HCT116 (cell line): ENCODE results near the gene MAPKAPK3. TPM values are rescaled to one million over a fixed set of nuclear protein-coding genes. Genes with fewer than 3 reads are reported as not detected.
A peak's percentile ranks its signal among the peaks of the same experiment; 100 is the strongest.

ENCODE experiments used
- ATAC-seq: fragments of 200-7000 bp; cut with Tn5 transposase; 2 replicates; pipeline ENCODE4 v1.9.1; 2020; ENCODE audit warnings: mild to moderate bottlenecking, moderate library complexity
- BruUV-seq: library from RNA; stranded (reverse); fragments of 400-500 nt; replicated peaks from 2 replicates; lab custom pipeline; 2021; lab: Mats Ljungman, UMichigan
- CTCF ChIA-PET: fragments of 300-600 bp; sonication (Branson Sonifier 250); formaldehyde crosslinking; loops from one replicate; lab custom pipeline; 2021; ENCODE audit warnings: antibody characterized with exemption; lab: Charles Lee
- POLR2A ChIA-PET: fragments of 300-600, 350-600 bp; sonication (Branson Sonifier 250); formaldehyde crosslinking; loops from one replicate; lab custom pipeline; 2021; ENCODE audit warnings: antibody characterized with exemption; lab: Charles Lee
- RAD21 ChIA-PET, 2 experiments: fragments of 300-600 bp; sonication (Branson Sonifier 250); formaldehyde crosslinking; loops; one replicate each; lab custom pipeline; 2023; ENCODE audit warnings: low total read pairs in 2 of 2; ENCODE audit not compliant: uncharacterized antibody in 2 of 2, unreplicated experiment in 2 of 2, low non-redundant PET in 1 of 2; lab: Charles Lee
- DNase-seq: peaks from one replicate; pipeline ENCODE4 v3.0.0-alpha.2; 2010; ENCODE audit warnings: low read depth, low spot score
- H2AFZ ChIP-seq: fragments of 200-600 bp; shearing (Covaris generic), sonication (generic); 2 replicates; pipeline ENCODE4 v1.6.1; 2017; ENCODE audit warnings: low read depth, mixed run types, mixed read lengths, antibody characterized with exemption, low read length; ENCODE audit not compliant: poor library complexity, severe bottlenecking
- H3K27ac ChIP-seq: 2 replicates; pipeline ENCODE4 v1.5.1; 2012; ENCODE audit warnings: low read depth, low read length
- H3K27me3 ChIP-seq: fragments of 200-600 bp; sonication (generic); 2 replicates; pipeline ENCODE4 v1.6.1; 2016; ENCODE audit warnings: mixed run types, low read length, mixed read lengths; ENCODE audit not compliant: insufficient read depth
- H3K36me3 ChIP-seq, 2 experiments: fragments of 200-500 bp in 1 of 2; fragments of 200-600 bp in 1 of 2; sonication (Bioruptor generic) in 1 of 2; sonication (generic) in 1 of 2; 2 replicates each; pipeline versions ENCODE4 v1.5.1 to v1.6.1; 2014 to 2016; ENCODE audit warnings: low read length in 2 of 2, inconsistent platforms in 1 of 2, mixed read lengths in 1 of 2, mixed run types in 1 of 2; ENCODE audit not compliant: insufficient read depth in 2 of 2, control insufficient read depth in 1 of 2
- H3K4me1 ChIP-seq, 2 experiments: fragments of 200-600 bp in 1 of 2; sonication (generic) in 1 of 2; 2 replicates each; pipeline versions ENCODE4 v1.5.1 to v1.6.1; 2012 to 2017; ENCODE audit warnings: low read length in 2 of 2, inconsistent platforms in 1 of 2, mild to moderate bottlenecking in 1 of 2, mixed read lengths in 1 of 2, mixed run types in 1 of 2, moderate library complexity in 1 of 2; ENCODE audit not compliant: insufficient read depth in 2 of 2, control insufficient read depth in 1 of 2
- H3K4me2 ChIP-seq: fragments of 200-600 bp; sonication (generic); 2 replicates; pipeline ENCODE4 v1.6.1; 2017; ENCODE audit warnings: mixed run types, low read length, mixed read lengths
- H3K4me3 ChIP-seq, 2 experiments: fragments of 200-600 bp in 1 of 2; sonication (generic) in 1 of 2; replicated peaks in 1 of 2; 2 replicates each; pipeline ENCODE4 v1.5.1; 2011 to 2016; ENCODE audit warnings: low read length in 2 of 2, control low read depth in 1 of 2, low read depth in 1 of 2, mild to moderate bottlenecking in 1 of 2, mixed read lengths in 1 of 2, mixed run types in 1 of 2
- H3K79me2 ChIP-seq: fragments of 200-600 bp; sonication (generic); 2 replicates; pipeline ENCODE4 v1.6.1; 2017; ENCODE audit warnings: mild to moderate bottlenecking, mixed run types, low read length, moderate library complexity, mixed read lengths; ENCODE audit not compliant: insufficient read depth
- H3K9ac ChIP-seq: fragments of 200-600 bp; sonication (generic); 2 replicates; pipeline ENCODE4 v1.6.1; 2016; ENCODE audit warnings: low read length, mixed read lengths
- H3K9me2 ChIP-seq: fragments of 200-600 bp; sonication (generic), shearing (Covaris generic); 2 replicates; pipeline ENCODE4 v1.6.1; 2017; ENCODE audit warnings: mixed run types, mild to moderate bottlenecking, moderate library complexity; ENCODE audit not compliant: insufficient read depth
- H3K9me3 ChIP-seq, 2 experiments: fragments of 200-500 bp in 1 of 2; fragments of 200-600 bp in 1 of 2; sonication (Bioruptor generic) in 1 of 2; sonication (generic) in 1 of 2; 2 replicates each; pipeline ENCODE4 v1.6.1; 2014 to 2017; ENCODE audit warnings: low read length in 2 of 2, mixed read lengths in 2 of 2, inconsistent platforms in 1 of 2, low read depth in 1 of 2, mild to moderate bottlenecking in 1 of 2, mixed run types in 1 of 2, moderate library complexity in 1 of 2; ENCODE audit not compliant: control insufficient read depth in 1 of 2, insufficient read depth in 1 of 2
- H4K20me1 ChIP-seq: fragments of 200-600 bp; sonication (generic), shearing (Covaris generic); 2 replicates; pipeline ENCODE4 v1.6.1; 2017; ENCODE audit warnings: mixed run types, mild to moderate bottlenecking, moderate library complexity; ENCODE audit not compliant: insufficient read depth
- CEBPB ChIP-seq: IDR thresholded peaks from 2 replicates; pipeline ENCODE4 v1.6.1; 2012; ENCODE audit warnings: low read depth
- CTCF ChIP-seq, 3 experiments: fragments of 200-600 bp in 1 of 3; sonication (generic) in 1 of 3; IDR thresholded peaks in 2 of 3; conservative IDR thresholded peaks in 1 of 3; 2 replicates each; pipeline ENCODE4 v1.5.1; 2012 to 2017; ENCODE audit warnings: low read depth in 2 of 3, low read length in 2 of 3, antibody characterized with exemption in 1 of 3, borderline replicate concordance in 1 of 3, control low read depth in 1 of 3, mild to moderate bottlenecking in 1 of 3, mixed read lengths in 1 of 3, mixed run types in 1 of 3, moderate library complexity in 1 of 3; ENCODE audit not compliant: insufficient read depth in 1 of 3
- EGR1 ChIP-seq: IDR thresholded peaks from 2 replicates; pipeline ENCODE4 v1.6.1; 2012; ENCODE audit warnings: low read depth
- EZH2 ChIP-seq: fragments of 200-600 bp; sonication (generic); IDR thresholded peaks from 2 replicates; pipeline ENCODE4 v1.6.1; 2017; ENCODE audit warnings: antibody characterized with exemption, mixed run types
- JUND ChIP-seq: IDR thresholded peaks from 2 replicates; pipeline ENCODE4 v1.6.1; 2012
- POLR2A ChIP-seq: IDR thresholded peaks from 2 replicates; pipeline ENCODE4 v1.7.0; 2011; ENCODE audit warnings: borderline replicate concordance; ENCODE audit not compliant: insufficient read depth, insufficient read length; ENCODE audit errors: extremely low read depth
- POLR2AphosphoS5 ChIP-seq: IDR thresholded peaks from 2 replicates; pipeline ENCODE4 v1.6.1; 2011; ENCODE audit warnings: mild to moderate bottlenecking, low read depth, low read length, moderate library complexity
- RAD21 ChIP-seq: IDR thresholded peaks from 2 replicates; pipeline ENCODE4 v1.6.1; 2012; ENCODE audit warnings: low read depth, mild to moderate bottlenecking
- SIN3A ChIP-seq: IDR thresholded peaks from 2 replicates; pipeline ENCODE4 v1.6.1; 2012; ENCODE audit warnings: low read depth
- SP1 ChIP-seq: IDR thresholded peaks from 2 replicates; pipeline ENCODE4 v1.6.1; 2012; ENCODE audit warnings: low read depth
- SRF ChIP-seq: IDR thresholded peaks from 2 replicates; pipeline ENCODE4 v1.6.1; 2012; ENCODE audit warnings: low read depth
- TCF7L2 ChIP-seq: IDR thresholded peaks from 2 replicates; pipeline ENCODE4 v1.7.0; 2011; ENCODE audit warnings: borderline replicate concordance, inconsistent platforms; ENCODE audit not compliant: insufficient read depth, insufficient read length; ENCODE audit errors: extremely low read depth
- YY1 ChIP-seq: IDR thresholded peaks from 2 replicates; pipeline ENCODE4 v1.6.1; 2011; ENCODE audit warnings: low read length, low read depth, moderate library complexity, mild to moderate bottlenecking; ENCODE audit not compliant: insufficient replicate concordance; ENCODE audit errors: extremely low read depth
- ZBTB33 ChIP-seq: IDR thresholded peaks from 2 replicates; pipeline ENCODE4 v1.6.1; 2011; ENCODE audit warnings: mild to moderate bottlenecking, low read length, moderate library complexity; ENCODE audit not compliant: insufficient replicate concordance; ENCODE audit errors: extremely low read depth
- ZNF274 ChIP-seq: fragments of 200-500 bp; sonication (Bioruptor generic); IDR thresholded peaks from 2 replicates; pipeline ENCODE4 v1.6.1; 2014; ENCODE audit warnings: mild to moderate bottlenecking, low read depth, low read length, inconsistent platforms
- intact Hi-C: fragments of 100-400 bp; cut with micrococcal nuclease; formaldehyde crosslinking; loops from 2 replicates; pipeline ENCODE4 v1.10.0; 2022
- total RNA-seq: library from RNA; stranded (reverse); gene quantifications from one replicate; pipeline ENCODE4 v1.2.1, GENCODE V29; 2021; ENCODE audit not compliant: unreplicated experiment
- TF ChIP-seq, protein P1 (sequence below): IDR thresholded peaks from 2 replicates; pipeline ENCODE4 v1.6.1; 2012; ENCODE audit warnings: low read depth
- TF ChIP-seq, protein P2 (sequence below): IDR thresholded peaks from 2 replicates; pipeline ENCODE4 v1.6.1; 2012

MAPKAPK3 gene
- total RNA-seq, 1 experiment from 2014 or later, result 87.3 TPM

GRCh38 chr3:50661321-50661837, 44.4 kb downstream of the MAPKAPK3 start (continued):
- TF ChIP-seq, protein P1, sequence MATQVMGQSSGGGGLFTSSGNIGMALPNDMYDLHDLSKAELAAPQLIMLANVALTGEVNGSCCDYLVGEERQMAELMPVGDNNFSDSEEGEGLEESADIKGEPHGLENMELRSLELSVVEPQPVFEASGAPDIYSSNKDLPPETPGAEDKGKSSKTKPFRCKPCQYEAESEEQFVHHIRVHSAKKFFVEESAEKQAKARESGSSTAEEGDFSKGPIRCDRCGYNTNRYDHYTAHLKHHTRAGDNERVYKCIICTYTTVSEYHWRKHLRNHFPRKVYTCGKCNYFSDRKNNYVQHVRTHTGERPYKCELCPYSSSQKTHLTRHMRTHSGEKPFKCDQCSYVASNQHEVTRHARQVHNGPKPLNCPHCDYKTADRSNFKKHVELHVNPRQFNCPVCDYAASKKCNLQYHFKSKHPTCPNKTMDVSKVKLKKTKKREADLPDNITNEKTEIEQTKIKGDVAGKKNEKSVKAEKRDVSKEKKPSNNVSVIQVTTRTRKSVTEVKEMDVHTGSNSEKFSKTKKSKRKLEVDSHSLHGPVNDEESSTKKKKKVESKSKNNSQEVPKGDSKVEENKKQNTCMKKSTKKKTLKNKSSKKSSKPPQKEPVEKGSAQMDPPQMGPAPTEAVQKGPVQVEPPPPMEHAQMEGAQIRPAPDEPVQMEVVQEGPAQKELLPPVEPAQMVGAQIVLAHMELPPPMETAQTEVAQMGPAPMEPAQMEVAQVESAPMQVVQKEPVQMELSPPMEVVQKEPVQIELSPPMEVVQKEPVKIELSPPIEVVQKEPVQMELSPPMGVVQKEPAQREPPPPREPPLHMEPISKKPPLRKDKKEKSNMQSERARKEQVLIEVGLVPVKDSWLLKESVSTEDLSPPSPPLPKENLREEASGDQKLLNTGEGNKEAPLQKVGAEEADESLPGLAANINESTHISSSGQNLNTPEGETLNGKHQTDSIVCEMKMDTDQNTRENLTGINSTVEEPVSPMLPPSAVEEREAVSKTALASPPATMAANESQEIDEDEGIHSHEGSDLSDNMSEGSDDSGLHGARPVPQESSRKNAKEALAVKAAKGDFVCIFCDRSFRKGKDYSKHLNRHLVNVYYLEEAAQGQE, result no peak
- TF ChIP-seq EGR1 (no peak), SIN3A (no peak)
- TF ChIP-seq, all 23 proteins: peak for 0

DNA sequence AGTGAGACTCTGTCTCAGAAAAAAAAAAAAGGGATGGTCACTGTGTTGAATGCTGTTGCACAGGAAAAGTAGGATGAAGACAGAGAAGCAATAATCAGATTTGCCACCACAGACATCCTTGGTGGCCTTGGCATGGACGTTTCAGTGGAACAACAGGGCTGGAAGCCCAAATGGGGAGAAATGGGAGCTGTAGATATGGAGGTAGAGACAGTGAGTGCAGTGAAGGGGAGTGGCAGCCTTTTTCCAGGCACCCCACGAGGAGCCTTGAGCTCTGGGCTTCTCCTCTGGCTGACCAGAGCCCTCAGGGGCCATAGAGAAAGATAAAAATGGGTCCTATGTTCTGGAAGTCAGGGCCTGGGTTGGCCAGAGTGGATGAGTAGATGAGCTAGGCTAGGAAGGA, 45.5 kb downstream of the MAPKAPK3 start:
- ChIA-PET POLR2A (no interaction called here), CTCF (interaction anchor here (0.5 to 1.5 kb wide), 3 partner anchors 9 to 837 kb away, joined by 3 to 4 read pairs (median 3); no protein-coding TSS in a partner anchor), RAD21 (interaction anchor here in 1 of 2 experiments (1.4 kb wide), 1 partner anchor 9 kb away, joined by 3 read pairs; no protein-coding TSS in a partner anchor)
- no peak for DNase-seq
- H2AFZ ChIP-seq, result no peak overlapping the region
- H3K27ac ChIP-seq, result 0 out of 2 replicates have a peak overlapping the region, but pooled peaks have one; percentile 15
- H4K20me1 ChIP-seq, result no peaks in the 10 kb centered on the region
- H3K9me2 ChIP-seq, result no peaks in the 10 kb centered on the region
- no TSS peak for BruUV-seq
- no peak overlapping the region for H3K9ac ChIP-seq
- H3K4me1 ChIP-seq, result peaks cover 14 to 31% of the 10 kb centered on the region in 2 experiments
- no peak for ATAC-seq
- H3K4me3 ChIP-seq, result no peak overlapping the region
- H3K79me2 ChIP-seq, result no peaks in the 10 kb centered on the region
- no peaks in the 10 kb centered on the region for H3K36me3 ChIP-seq
- H3K27me3 ChIP-seq, result no peaks in the 10 kb centered on the region; the same call in 1 of the 2 replicates
- intact Hi-C loops, result no loop called here
- no peak overlapping the region for H3K4me2 ChIP-seq
- no peaks in the 10 kb centered on the region for H3K9me3 ChIP-seq
- TF ChIP-seq, protein P2, sequence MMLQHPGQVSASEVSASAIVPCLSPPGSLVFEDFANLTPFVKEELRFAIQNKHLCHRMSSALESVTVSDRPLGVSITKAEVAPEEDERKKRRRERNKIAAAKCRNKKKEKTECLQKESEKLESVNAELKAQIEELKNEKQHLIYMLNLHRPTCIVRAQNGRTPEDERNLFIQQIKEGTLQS, result no peak
- TF ChIP-seq POLR2AphosphoS5 (no peak), POLR2A (no peak), ZBTB33 (no peak), SRF (no peak), CEBPB (no peak), EGR1 (no peak), SIN3A (no peak), SP1 (no peak), JUND (no peak), RAD21 (no peak), ZNF274 (no peak), CTCF (IDR thresholded peaks at IDR 0.05 in 2 of 3, conservative IDR thresholded peaks at IDR 0.05 in 1 of 3; ENCODE audit: borderline replicate concordance in 1 of 3, insufficient read depth in 1 of 3, low read depth in 2 of 3, low read length in 2 of 3) (no peak), YY1 (no peak), EZH2 (no peak), TCF7L2 (no peak)
